Measurements from ENCODE around the gene SAPCD1.

- TF ChIP-seq IRF3 (IDR thresholded peaks at IDR 0.05; ENCODE audit: low read depth, low read length) (no peak), EZH2phosphoT487 (IDR thresholded peaks at IDR 0.05; ENCODE audit: borderline replicate concordance, low read depth) (no peak), POLR2AphosphoS5 (IDR thresholded peaks at IDR 0.05; ENCODE audit: low read depth, low read length) (no peak), GATA2 (CRISPR knock-in tag; IDR thresholded peaks at IDR 0.05) (no peak), CTCF (IDR thresholded peaks at IDR 0.05) (no peak), SMC3 (IDR thresholded peaks at IDR 0.05; ENCODE audit: low read depth, low read length) (no peak), MEF2A (IDR thresholded peaks at IDR 0.05; ENCODE audit: borderline replicate concordance, low read depth) (no peak), JUND (IDR thresholded peaks at IDR 0.05) (no peak), TAF1 (IDR thresholded peaks at IDR 0.05; ENCODE audit: borderline replicate concordance, low read depth, low read length) (no peak), SIN3A (IDR thresholded peaks at IDR 0.05; ENCODE audit: borderline replicate concordance, low read depth, low read length) (no peak)
Observed at GRCh38 chr6:31811645-31812044, 49.2 kb downstream of the SAPCD1 start.
